NCI-H1436 treated with DMSO at 0.1 percent for 48 hours (cell line): Measurements from ENCODE around the gene MRPS6.

ENCODE experiments used
- DNase-seq: peaks from one replicate; lab custom pipeline; 2025; lab: John Stamatoyannopoulos, UW

MRPS6 gene

DNA sequence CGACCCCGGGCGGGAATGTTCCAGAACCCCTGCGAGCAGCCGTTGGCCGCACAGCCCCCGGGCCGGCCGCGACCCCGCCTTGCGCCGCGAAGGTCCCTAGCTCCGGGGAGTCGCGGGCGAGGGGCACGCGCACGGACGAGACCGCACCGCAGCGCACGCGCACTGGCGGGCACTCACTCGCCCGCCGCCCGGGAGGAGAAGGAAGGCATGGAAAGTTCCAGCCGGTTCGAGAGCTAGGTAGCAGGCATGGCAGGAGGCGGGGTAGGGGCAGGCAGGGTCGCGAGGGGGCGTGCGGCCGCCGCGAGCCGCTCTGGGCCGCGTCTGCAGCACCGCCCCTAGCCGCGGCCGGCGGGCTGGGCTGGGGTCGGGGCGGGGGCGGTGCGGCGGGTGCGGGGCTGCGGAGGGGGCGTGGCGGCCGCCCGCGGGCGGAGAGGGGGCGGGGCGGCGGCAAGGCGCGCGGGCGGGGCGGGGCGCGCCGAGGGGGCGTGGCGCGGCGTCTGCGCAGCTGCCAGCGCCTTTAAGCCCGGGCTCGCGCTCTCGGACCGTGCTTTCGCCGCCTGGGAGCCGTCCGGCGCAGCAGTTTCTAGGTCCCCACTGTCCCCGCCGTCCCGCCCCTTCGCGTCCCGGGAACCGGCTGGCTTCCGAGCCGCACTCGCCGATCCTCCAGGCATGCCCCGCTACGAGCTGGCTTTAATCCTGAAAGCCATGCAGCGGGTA lies at the start of gene MRPS6, which contains the start of gene SLC5A3:
Gene MRPS6, plus strand, starts transcription at position 547 of the 717 bp plus-strand sequence. Its CDS starts 123 bp downstream, at position 670.
Gene SLC5A3, plus strand, starts transcription at position 547 of the 717 bp plus-strand sequence. CDS start 21,621 bp downstream, outside the sequence.
- no peak for DNase-seq

- DNase-seq: no peak
Observed at GRCh38 chr21:34023691-34024373, 49.5 kb upstream of the MRPS6 start.

GRCh38 chr21:34024374-34024693 lies 49.0 kb upstream of the MRPS6 start:
- no peak for DNase-seq

- no peak for DNase-seq
Observed at GRCh38 chr21:34027721-34028461, 45.5 kb upstream of the MRPS6 start.

DNA sequence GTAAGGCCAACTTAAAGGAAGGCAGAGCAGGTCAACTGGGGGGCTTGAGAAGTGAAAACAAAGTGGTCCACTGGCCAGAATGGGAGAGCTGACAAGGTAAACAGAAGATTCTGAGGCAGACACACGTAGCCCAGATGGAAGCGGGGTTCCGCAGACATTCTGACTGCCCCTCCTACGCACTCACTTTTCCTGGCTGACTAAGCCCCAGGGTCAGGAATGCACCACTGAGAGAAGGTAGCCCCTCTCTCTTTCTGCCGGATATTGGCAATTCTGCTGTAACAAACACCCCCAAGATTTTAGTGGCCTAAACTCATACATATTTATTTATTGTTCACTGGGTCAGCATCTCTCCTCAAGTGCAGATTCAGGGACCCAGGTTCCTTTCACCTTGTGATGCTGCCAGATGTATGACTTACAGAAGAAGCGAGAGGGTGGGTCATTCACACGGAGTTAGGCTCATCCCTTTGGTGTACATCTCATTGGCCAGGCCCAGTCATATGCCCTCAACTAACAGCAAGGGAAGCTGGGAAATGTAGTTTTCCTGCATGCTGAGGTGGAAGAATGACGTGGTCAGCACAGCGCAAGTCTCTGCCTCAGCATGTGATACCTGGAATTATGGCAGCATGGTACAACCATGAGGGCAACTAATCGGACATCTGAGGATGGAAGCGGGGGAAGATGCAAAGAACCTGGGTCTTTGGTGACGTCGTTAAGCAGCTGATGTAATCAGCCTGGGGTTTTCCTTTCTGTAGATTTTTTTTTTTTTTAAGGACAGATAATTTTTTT lies 43.4 kb upstream of the MRPS6 start:
- DNase-seq: no peak

DNA sequence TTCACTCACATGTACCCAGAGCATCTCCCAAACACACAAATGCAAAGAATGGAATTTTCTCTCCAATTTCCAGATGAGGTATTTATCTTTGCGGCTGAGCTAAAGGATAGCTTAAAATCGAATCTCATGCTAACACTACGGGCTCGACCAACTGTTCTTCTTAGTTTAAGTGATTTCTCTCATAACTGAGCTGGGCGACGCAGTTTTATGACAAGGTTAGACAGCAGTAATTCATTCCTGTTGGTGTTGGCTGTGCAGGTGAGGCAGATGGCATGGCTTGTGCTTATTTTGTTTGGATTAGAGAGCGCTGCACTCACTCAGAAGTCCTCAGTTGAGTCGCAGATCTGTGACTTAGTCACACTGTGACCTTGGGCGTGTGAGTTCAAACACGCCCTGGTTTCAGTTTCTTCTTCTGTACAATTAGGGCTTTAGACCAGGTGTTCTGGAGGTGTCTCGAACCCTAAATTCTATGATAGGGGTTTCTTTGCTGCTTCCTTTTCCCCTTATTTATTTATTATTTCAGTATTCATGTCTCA lies 41.5 kb upstream of the MRPS6 start:
- no peak for DNase-seq

- no peak for DNase-seq
Observed at GRCh38 chr21:34034369-34035014, 38.9 kb upstream of the MRPS6 start.

GRCh38 chr21:34035619-34036354 lies 37.6 kb upstream of the MRPS6 start:
- no peak for DNase-seq

DNA sequence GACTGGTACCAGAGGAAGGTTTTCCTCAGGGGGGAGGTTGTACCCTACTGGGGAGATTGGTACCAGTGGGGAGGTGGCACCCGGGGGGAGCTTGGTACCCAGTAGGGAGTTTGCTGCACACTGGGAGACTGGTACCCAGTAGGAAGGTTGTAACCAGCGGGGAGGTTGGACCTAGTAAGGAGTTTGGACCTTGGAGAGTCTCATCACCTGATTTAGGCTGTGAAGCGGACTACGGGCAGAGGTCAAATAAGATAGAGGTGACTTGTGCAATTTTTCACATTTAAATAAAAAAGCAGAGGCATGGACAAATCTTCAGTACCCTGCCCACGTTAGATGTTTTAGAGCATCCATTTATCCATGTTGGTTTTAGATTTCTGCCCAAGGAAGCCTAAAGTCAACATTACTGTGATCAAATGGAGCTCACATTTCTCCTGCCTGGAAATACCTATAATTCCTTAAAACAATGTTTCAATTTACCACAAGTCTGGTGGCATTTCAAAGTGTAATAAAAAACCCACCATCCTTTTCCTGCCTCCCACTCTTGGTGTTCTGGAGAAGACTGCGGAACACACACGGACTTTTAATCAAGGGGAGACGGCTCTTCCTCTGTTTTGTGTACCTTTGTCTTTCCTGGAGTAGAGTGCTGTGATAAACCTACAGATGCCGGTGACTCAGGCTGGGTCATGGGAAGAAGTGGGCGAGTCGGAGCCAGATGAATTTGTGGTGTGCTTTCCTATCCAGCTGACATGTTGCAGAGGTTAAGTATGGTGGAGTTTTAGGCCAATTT lies 36.2 kb upstream of the MRPS6 start:
- DNase-seq: no peak

GRCh38 chr21:34039678-34040382 lies 33.5 kb upstream of the MRPS6 start:
- no peak for DNase-seq

- no peak for DNase-seq
Observed at GRCh38 chr21:34042735-34043134, 30.6 kb upstream of the MRPS6 start.

- no peak for DNase-seq
Observed at GRCh38 chr21:34043333-34043732, 30.0 kb upstream of the MRPS6 start.

DNA sequence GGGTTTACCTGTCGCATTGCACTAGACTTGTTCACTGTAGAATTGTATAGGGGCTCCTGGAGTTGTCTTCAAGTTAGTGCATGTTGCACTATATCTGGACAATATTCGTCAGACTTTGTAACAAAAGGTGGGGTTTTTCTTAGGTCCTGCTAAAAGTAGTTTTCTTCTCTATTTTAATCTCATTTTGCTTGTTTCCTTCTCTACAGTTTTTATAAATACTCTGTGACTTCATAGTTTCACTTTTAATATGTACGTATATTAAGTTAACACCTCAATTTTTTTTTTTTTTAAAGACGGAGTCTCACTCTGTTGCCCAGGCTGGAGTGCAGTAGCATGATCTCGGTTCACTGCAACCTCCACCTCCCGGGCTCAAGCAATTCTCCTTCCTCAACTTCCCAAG lies 26.5 kb upstream of the MRPS6 start:
- no peak for DNase-seq

DNA sequence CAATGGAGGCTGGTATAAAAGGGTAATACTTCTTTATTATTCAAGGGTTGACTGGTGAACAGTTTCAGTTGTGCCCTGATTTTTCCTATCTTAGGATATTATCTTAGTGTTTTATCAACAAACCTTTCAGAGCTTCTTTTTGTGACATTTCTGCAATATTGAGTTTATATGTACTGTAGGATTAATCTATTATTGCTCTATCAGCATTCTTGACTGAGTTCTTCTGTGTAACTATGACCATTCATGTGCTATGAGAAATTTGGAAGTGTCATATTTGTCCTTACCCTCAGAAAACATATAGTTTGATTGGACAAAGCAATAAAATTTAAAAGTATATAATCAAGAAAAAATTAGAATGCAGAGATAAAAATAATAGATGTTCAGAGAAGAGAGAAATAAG lies 25.5 kb upstream of the MRPS6 start:
- no peak for DNase-seq

DNA sequence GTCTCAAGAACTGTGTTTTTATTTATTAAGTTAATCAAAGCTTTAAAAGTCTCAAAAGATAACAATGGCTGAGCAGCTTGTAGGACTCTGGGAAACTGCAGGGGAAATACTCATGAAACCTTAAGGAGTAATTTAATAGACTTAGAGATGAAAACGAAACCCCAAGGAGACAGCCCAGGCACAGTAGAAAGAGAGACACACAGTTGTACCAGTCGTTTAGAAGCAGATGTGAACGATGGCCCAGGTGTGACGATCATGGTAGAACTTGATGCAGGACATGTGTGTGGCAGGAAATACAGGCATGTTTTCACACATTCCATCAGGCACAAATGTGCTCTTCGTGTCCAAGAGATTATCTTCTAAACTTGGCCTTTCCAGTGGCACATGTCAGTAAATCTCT lies 21.2 kb upstream of the MRPS6 start:
- no peak for DNase-seq

- no peak for DNase-seq
Observed at GRCh38 chr21:34054259-34054658, 19.1 kb upstream of the MRPS6 start.

GRCh38 chr21:34055615-34056014 lies 17.8 kb upstream of the MRPS6 start:
- DNase-seq: no peak

GRCh38 chr21:34061983-34062382 lies 11.4 kb upstream of the MRPS6 start:
- no peak for DNase-seq

DNA sequence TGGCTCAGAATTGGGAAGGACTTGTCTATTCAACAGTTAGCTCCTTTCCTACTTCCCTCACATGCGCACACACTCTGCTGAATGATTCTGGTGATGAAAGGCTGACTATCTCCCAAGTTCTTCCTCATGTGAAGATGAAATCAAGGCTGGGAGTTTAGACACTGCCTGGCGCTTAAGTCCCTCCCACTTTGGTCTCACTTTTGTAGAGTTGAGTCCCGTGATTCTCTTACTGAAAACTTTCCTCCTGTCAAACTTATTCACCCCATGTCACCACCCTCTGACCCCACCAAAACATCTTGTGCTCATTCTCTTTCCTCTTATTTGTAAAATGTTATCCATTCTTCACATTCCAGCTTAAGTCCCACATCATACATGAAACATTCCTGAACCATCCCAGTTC lies 8.4 kb upstream of the MRPS6 start:
- DNase-seq: no peak
